Measurements from ENCODE around the gene MTHFD1.

Gene MTHFD1

DNA sequence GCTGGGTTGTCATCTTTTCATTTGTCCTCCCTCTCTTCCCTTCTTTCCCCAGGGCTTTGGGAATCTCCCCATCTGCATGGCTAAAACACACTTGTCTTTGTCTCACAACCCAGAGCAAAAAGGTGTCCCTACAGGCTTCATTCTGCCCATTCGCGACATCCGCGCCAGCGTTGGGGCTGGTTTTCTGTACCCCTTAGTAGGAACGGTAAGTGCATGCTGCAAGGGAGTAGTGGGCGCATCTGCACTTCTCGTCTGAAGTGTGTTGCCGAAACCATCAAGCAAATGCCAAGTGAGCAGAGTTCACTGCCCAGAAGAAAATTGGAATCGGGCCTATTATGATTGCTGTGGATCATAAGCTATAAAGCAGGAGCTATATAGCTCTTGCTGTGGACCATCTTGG, 66.5 kb downstream of the MTHFD1 start:
- no peak for DNase-seq

DNA sequence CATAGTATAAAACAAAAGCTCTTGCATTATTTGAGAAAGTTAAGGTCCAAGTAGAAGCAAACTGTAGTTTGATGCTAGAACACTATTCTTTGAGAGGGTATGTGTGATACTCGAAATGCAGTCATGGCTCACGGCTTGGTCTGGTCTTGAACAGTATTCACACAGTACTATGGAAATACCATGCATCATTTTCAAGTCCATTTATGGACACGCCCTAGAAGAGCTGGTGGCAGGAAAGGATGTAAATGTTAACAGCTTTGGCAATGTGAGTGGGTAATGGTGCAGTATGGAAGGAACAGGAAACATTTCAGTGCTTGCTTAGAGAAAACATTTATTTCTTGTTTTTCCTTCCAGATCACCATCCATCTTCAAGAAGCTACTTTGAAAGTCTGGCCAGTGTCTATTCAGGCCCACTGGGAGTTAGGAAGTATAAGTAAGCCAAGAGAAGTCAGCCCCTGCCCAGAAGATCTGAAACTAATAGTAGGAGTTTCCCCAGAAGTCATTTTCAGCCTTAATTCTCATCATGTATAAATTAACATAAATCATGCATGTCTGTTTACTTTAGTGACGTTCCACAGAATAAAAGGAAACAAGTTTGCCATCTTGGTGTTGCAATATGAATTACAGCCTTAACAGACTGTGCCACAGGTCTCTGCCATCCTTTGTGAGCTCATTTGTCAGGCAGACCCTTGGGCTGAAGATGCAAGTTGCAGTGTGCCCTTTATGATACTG, 71.4 kb downstream of the MTHFD1 start:
- DNase-seq, result no peak

DNA sequence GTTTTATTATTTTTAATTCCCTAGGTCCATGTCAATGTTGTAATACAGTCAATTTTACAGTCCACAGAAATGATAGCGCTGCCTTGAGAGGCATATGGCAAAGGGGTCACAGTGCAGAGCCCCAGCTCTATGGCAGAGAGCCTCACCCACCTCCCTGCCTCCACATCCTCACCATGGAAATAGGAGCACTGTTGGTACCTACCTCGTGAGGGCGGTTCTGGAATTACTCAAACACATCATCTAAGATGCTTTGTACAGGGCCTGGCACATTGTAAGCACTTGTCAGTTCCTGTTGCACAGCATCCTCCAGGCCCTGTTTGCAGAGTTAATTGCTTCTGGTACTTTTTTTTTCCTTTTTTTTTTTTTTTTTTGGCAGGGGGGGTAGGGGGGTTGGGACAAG, 73.1 kb downstream of the MTHFD1 start:
- DNase-seq, result no peak

DNA sequence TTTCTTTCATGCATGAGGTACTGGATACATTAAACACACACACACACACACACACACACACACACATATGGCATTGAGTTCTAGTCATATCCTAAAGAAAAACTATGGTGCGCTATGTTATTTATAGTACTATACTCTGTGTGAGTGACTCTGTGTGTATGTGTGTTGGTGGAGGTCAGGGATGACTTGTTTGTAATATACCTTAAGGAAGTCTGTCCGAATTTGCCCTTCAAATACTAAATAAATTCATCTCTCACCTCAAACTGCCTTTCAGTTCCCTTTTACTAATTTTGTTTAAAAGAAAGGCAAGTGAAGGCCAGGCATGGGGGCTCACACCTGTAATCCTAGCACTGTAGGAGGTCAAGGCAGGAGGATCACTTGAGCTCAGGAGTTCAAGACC, 75.0 kb downstream of the MTHFD1 start:
- DNase-seq, result no peak

DNA sequence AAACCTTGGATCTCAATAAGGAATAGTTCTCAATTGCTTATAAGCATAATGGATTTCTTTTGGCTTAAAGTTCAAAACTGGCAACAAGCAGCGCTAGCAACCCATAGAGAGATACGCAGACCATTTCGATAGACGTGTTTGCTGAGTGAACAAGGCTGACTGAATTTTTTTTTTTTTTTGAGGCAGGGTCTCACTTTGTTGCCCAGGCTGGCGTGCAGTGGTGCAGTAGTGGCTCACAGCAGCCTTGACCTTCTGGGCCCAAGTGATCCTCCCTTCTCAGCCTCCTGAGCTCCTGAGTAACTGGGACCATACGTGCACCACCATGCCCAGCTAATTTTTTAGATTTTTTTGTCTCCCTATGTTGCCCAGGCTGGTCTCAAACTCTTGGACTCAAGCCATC, 75.7 kb downstream of the MTHFD1 start:
- no peak for DNase-seq

DNA sequence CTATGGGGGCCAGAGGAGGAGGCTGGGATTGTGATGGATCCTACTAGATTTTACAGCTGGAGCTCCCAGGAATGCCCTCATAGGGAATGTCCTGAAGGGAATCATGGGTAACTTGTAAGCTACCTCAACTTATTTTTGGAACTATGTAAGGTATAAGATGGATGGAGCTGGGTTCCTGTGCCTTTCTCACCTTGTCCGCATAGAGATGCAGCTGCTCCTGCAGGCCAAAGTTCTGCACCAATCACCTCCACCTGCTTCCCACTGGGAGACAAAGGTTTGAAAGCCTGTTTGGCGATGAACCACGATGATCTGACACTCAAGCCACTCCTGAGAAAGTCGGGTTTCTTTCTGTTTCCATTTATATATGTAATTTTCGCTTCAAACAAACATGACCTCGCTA, 76.5 kb downstream of the MTHFD1 start:
- DNase-seq, result no peak

DNA sequence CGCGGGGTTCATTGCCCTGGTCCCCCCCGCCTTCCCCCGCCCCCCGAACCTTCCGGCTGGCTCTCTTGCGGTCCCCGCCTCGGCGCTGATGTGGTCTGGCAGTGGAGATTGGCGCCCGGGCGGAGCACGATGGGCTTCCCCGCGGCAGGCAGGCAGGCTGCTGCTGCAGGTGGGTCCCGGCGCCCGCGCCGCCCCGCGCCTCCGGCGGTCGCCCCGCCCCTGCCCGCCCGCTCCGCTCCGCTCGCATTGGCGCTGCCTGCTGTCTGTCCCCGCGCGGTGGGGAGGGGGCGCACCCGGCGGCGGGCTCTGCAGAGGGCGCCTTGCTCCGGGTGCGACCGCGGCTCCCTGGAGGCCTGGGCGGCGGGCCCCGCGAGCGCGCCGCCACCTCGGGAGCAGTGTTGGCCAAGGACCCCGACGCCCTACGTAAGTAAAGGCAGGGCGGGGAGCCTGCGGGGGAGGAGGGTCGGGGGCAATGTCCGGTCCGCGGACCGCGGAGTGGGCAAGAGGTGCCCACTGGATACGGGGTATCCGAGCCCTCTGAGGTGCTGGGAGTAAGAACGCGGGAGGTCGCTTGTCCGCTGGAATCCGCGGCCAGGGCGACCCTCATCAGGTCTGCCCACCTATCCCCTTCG, 77.2 kb downstream of the MTHFD1 start, which contains the start of gene AKAP5:
TSS of gene AKAP5 (plus strand) at position 309 of the 632 bp plus-strand sequence. CDS start 2,896 bp downstream, outside the sequence.
- peak; percentile 44 for DNase-seq

DNA sequence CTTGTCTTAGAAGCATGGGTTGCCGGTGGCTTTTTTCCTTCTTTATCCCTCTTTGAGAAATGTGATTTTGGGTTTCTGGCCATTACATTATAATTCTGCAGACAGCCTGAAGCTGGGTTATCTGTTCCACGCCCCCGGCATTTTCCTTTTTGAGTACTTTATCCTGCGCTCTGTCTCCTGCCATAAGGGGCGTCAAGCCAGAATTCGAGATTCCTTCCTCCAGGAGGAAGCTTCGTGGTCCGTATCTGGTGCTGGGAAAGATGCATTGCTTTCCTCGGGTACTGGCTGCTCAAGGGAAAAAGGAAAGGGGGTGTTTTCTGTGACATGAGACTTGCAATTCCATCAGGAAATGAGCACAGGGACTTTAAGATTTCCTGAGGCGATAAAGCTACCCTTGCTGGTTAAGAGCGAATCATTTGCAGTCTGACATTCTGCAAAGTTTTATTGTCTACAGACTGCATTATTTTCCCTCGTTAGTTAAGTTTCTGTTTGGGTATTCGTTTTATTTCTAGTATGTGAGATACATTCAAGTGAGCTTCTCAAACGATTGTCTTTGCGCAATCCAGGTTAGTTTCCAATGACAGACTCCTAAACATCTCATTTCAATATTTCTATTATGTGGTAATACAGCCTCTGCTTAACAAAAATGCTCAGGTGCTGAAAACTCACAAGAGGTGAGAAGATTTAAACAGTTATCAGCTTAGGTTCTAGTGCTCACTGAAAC, 77.8 kb downstream of the MTHFD1 start:
- no peak for DNase-seq

DNA sequence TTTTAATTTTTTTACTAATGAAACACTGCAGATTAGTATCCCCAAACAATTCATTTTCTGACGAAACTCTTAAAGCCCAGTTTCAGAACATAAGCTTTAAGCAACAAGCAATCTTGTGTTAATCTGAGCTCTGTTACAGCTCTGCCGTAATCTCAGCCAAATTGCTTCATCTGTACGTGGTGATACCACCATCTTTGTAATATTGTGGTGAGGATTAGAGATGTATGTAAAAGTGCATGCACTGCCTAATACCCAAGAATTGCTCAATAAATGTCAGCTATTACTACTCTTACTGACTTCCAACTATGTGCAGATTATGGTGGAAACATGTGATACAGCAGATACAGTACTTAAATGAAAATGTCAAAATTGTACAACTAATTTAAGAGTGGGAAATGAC, 78.9 kb downstream of the MTHFD1 start:
- no peak for DNase-seq

DNA sequence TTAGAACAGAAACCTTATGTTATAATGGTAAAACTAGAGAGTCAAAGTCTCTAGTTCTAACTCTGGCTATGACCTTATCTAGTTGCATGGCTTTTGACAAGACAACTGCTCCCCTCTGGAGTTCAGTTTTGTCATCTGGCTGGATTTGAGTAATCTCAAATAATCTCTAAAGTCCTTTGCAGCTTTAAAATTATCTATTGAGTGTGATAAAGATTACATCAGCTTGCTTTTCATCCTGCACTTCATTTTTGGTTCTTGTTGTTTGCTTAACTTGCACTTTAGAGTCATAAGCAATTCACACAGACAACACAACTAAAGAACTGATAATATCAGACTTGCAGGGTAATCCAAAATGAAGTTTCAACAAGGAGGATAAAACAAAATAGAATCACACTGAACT, 79.4 kb downstream of the MTHFD1 start:
- no peak for DNase-seq

DNA sequence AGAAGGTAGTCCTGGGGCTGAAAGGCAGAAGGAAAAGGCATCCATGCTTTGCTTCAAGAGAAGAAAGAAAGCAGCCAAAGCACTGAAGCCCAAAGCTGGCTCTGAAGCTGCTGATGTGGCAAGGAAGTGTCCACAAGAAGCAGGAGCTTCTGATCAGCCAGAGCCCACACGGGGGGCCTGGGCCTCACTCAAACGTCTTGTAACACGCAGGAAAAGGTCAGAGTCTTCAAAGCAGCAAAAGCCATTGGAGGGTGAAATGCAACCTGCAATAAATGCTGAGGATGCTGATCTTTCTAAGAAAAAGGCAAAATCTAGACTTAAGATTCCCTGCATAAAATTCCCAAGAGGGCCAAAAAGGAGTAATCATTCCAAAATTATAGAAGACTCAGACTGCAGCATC, 80.3 kb downstream of the MTHFD1 start:
- DNase-seq, result no peak

DNA sequence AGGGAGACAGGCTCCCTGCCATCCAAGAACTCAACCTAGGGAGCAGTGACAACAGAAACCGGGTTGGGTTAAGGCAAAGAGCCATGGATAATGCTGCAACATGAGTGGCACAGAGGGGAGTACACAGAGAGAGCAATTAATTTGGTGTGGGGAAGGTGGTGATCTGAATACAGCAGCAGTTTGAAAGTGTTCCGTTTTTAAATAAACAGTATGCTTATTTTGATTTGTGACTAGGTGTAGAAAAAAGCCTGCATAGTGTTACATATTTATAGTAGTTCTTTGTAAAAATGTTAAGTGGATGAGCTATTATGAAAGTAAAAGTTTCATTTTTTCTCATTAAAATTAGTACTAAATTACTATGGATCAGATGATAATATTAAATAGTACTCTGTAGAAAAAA, 85.9 kb downstream of the MTHFD1 start:
- no peak for DNase-seq

DNA sequence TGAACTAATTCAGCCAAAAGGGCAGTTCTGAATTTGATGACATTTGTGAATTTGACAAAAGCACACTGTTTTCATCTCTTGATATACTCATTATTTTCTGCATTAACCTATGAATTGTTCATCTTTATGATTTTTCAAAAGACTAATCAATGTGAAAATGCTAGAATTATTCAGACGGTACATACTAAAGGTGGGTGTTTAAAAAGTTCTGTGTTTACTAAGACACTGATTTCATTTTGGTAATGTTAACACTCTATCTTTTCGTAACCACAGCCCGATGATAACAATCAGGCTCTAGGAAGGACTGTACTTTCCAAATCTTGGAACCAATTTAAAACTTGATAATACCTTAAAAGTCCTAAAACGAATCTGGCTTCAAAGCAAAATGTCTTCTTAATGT, 86.5 kb downstream of the MTHFD1 start:
- no peak for DNase-seq

DNA sequence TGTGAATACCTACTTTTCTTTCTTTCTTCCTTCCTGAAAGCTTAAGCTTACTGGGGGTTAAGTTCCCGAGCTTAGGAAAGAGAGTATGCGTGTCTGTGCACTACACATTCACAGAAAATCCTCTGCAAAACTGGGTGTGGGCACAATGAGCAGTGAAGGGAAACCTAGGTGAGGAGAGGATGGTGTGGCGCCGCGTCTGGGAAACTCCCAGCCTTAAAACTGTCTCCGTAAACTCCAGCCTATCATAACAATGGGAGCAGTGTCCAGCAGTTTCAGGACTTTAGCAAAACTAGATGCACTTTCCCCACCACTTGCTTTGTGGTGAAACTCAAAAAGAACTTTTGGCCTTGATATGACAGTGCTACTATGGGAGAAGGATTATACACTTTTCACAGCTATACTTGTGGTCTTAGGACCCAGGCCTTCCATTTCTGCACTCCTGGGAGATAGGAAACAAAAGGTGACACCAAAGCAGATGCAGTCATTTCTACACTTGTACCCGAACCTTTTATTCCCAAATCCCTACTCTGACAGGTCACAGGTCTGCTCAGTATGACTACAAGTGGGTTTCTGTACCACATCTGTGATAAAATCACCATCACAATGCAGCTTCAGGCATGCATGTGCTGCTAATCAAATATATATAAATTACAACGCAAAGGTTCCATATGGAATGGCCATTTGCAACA, 87.6 kb downstream of the MTHFD1 start:
- no peak for DNase-seq

DNA sequence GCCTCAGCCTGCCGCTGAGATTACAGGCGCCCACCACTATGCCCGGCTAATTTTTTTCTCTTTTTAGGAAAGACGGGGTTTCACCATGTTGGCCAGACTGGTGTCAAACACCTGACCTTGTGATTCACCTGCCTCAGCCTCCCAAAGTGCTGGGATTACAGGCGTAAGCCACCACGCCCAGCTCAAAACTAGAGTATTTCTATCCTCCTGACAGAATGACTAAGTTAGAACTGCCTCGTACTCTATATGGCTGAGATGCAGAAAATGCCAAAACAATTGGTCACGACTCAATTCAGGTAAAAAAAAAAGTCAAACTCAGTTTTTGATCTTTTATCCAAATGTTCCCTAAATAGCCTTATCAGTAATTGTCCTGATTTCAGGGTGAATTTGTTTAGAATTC, 88.3 kb downstream of the MTHFD1 start:
- no peak for DNase-seq

DNA sequence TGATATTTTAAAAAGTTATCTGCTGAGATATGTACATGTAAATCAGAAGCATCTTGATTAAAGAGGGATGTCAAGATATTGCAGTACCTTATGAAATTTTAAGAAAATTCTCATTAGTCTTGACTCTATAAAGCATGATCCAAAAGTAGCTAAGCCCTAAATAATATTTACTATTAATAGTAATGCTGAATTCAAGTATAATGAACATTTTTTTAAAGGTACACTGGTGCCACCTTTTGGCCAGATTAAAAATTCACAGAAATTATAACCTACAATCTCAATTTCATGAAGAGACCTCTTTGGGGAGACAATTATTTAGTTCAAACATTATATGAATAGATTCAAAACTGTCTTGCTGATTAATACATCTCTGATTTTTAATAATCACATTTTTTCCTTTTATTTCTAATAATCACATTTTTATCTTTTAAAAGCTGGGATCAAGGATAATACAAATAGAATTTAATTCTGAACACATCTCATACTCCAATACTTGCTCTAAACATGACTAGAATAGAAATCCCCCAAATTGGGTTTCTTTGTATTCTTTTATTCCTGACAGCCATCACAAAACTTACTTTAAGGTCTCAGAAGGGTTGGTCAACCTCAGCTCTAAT, 90.6 kb downstream of the MTHFD1 start:
- DNase-seq, result no peak

DNA sequence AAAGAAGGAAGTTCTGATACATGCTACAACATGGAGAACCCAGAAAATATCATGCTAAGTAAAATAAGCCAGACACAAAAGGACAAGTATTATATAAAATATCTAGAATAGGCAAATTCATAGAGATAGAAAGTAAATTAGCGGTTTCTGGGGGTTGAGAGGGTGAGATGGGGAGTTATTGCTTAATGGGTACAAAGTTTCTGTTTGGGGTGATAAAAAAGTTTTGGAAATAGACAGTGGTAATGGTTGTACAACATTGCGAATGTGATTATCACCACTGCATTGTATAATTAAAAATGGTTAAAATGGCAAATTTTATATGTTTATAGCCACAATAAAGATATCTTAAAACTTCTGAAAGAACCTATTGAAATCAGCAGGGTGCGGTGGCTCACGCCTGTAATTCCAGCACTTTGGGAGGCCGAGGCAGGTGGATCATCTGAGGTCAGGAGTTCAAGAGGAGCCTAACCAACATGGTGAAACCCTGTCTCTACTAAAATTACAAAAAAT, 100.5 kb downstream of the MTHFD1 start:
- no peak for DNase-seq

DNA sequence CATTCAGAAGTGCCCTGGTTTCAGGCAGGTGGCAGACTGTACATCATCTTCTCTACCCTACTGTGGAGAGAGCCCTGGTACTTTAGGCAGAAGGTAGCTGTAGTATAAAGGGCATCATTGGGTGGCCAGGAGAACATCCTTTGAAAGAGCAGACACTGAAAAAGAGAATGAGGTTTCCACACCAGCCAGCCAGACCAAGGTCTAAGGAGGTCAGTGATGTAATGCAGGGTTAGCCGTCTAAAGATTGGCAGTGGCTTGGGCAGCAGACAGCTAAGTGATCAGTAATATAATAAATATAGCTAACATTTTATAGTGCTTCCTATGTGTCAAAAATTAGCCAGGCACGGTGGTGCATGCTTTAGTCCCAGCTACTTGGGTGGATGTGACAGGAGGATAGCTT, 103.5 kb downstream of the MTHFD1 start:
- no peak for DNase-seq

DNA sequence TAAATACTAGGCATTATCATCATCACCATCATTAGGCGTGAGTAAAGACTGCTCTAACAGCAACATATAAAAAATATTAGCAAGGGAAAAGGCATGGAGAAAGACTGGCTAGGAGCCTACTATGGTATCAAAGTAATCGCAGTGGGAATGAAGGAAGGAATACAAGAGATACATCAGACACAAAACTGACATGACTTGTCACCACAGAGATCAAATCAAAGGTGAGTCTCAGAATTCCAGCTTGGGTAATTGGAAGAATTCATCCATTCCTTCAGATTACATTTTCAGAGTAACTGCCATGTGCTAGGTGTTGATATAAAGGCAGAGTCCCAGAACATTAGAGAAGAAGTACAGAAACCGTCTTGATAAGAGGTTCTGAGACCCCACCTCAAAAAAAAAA, 105.3 kb downstream of the MTHFD1 start:
- DNase-seq, result no peak

DNA sequence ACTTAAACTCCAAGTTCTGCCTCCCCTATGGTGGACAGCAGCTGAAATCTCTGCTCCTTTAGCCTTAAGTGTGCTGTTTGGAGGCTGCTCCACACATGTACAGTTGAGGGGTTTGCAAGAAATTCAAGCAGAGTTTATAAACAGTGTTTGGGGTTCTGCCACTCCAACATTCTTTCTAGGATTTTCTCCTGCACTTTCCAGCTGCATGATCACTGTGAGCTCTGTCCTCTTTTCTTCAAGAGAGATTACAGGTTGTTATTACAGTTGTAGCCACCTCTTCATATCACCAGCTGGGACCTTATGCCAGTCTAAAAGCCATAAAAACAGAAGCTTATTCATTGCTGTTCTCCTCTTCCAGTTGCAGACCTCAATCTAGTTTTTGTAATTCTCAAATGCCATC, 107.1 kb downstream of the MTHFD1 start:
- no peak for DNase-seq

DNA sequence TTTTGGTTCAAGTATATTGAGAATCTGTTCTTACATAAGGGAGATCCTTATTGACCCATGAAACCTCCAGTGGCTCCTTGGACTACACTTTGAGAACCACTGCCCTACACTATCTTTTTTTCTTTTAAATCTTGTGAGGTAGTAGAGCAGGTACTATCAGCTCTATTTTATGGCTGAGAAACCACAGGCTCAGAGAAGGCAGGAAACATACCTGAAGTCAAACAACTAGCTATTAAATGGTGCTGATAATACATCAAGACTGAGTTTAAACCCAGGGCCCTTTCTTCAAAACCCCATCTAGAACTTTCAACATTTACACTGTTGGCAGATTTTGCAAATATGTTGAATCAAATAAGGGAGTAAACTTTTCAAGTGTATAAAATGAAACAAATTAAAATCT, 108.6 kb downstream of the MTHFD1 start:
- DNase-seq, result no peak

DNA sequence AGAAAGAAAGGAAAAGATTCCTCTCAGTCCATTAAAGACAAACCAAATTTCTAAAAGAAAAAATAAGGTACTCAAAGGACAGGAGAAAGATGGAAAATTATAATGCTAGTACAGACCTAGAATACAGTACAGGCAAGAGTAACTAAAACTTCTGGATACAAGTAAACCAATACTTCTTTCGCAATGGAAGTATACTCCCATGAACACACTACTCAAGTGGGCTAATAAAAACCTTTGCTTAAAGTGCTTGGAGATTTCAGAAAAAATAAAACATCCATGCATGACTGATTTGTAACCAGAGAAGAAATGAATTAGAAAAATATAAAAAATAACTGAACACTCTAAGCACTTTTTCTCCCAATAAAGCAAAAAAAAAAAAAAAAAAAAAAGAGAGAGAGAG, 111.9 kb downstream of the MTHFD1 start:
- no peak for DNase-seq
